Placental pericyte (primary cell): ENCODE data around the gene AIDA. TPM values are rescaled to one million over a fixed set of nuclear protein-coding genes. Genes with fewer than 3 reads are reported as not detected.

Source experiments
- total RNA-seq: library from RNA; depleted of rRNA; stranded (reverse); fragments of >200 nt; gene quantifications from 2 replicates; pipeline ENCODE4 v1.2.3, GENCODE V29; 2012

AIDA gene
- 40.9 and 78.9 TPM in 2 replicates for total RNA-seq

GRCh38 chr1:222712253-222713090 lies at the start of gene AIDA, which contains the start of gene BROX:
TSS of gene AIDA (minus strand) at chr1:222712491. CDS start at chr1:222712317, 174 bp downstream.
TSS of gene BROX (plus strand) at chr1:222712564. CDS start at chr1:222715700, 3,136 bp downstream.

GRCh38 chr1:222736972-222737371 lies 24.7 kb upstream of the AIDA start, which contains the start of gene FAM177B:
TSS of gene FAM177B (plus strand) at chr1:222737202. CDS start at chr1:222746546, 9,344 bp downstream.

Other genes with a start within 250 kb of the AIDA start
- gene HHIPL2, start 164.4 kb downstream of the AIDA start, total RNA-seq = 0.44 TPM in 1 of 2 replicates, not detected in the other
- 9.8 and 13.0 TPM in 2 replicates for gene TAF1A, start 122.6 kb downstream of the AIDA start, total RNA-seq
- 46.8 and 86.7 TPM in 2 replicates for gene MIA3, start 94.4 kb downstream of the AIDA start, total RNA-seq
- gene BROX, start 73 bp upstream of the AIDA start, total RNA-seq = 56.2 and 84.6 TPM in 2 replicates
- gene FAM177B, start 24.7 kb upstream of the AIDA start, total RNA-seq = 0.29 TPM in 1 of 2 replicates, not detected in the other
- gene DISP1, start 102.5 kb upstream of the AIDA start, total RNA-seq = 4.2 and 5.5 TPM in 2 replicates